HG03196 (cell line): ENCODE data around the gene PLXDC1.
"Not testable (repeated sequence)": the region's sequence is repeated elsewhere in the genome, so short reads cannot be mapped to it uniquely, and the experiment has no call there.

Experiments
- ATAC-seq: cut with Tn5 transposase; IDR thresholded peaks from one replicate; pipeline ENCODE4 v1.9.1; 2021; ENCODE audit not compliant: unreplicated experiment

PLXDC1 gene

GRCh38 chr17:39071573-39071972 is 79.9 kb downstream of the PLXDC1 start:
- ATAC-seq = no peak

GRCh38 chr17:39069114-39069756 is 82.2 kb downstream of the PLXDC1 start:
- no peak for ATAC-seq

- ATAC-seq = no peak
Measured at GRCh38 chr17:39064819-39065218, 86.6 kb downstream of the PLXDC1 start.

GRCh38 chr17:39064374-39064773 is 87.1 kb downstream of the PLXDC1 start:
- no peak for ATAC-seq

GRCh38 chr17:39063681-39064069 is 87.8 kb downstream of the PLXDC1 start:
- no peak for ATAC-seq

GRCh38 chr17:39062846-39063680 is 88.4 kb downstream of the PLXDC1 start:
- ATAC-seq = no peak

- ATAC-seq = no peak
Measured at GRCh38 chr17:39058524-39058923, 92.9 kb downstream of the PLXDC1 start.

GRCh38 chr17:39057701-39058206 is 93.7 kb downstream of the PLXDC1 start:
- ATAC-seq = no peak

- ATAC-seq = no peak
Measured at GRCh38 chr17:39054111-39054645, 97.3 kb downstream of the PLXDC1 start.

- not testable (repeated sequence) for ATAC-seq
Measured at GRCh38 chr17:39052423-39052822, 99.0 kb downstream of the PLXDC1 start.

GRCh38 chr17:39051001-39051585 is 100.3 kb downstream of the PLXDC1 start:
- ATAC-seq = no peak

GRCh38 chr17:39045948-39046679 is 105.3 kb downstream of the PLXDC1 start:
- no peak for ATAC-seq

GRCh38 chr17:39036009-39036408 is 115.4 kb downstream of the PLXDC1 start:
- ATAC-seq = no peak

- ATAC-seq = not testable (repeated sequence)
Measured at GRCh38 chr17:39035578-39035977, 115.9 kb downstream of the PLXDC1 start.

- no peak for ATAC-seq
Measured at GRCh38 chr17:39028690-39029089, 122.7 kb downstream of the PLXDC1 start.

- ATAC-seq = no peak
Measured at GRCh38 chr17:39027455-39028035, 123.9 kb downstream of the PLXDC1 start.

- no peak for ATAC-seq
Measured at GRCh38 chr17:39026980-39027451, 124.4 kb downstream of the PLXDC1 start.

- ATAC-seq = not testable (repeated sequence)
Measured at GRCh38 chr17:39026346-39026745, 125.1 kb downstream of the PLXDC1 start.

GRCh38 chr17:39022924-39023323 is 128.5 kb downstream of the PLXDC1 start:
- no peak for ATAC-seq

- ATAC-seq = not testable (repeated sequence)
Measured at GRCh38 chr17:39020037-39020436, 131.4 kb downstream of the PLXDC1 start.
